Mesenteric fat pad (tissue), 1 donor: ENCODE data around the gene DCANP1. TPM values are rescaled to one million over a fixed set of nuclear protein-coding genes. Genes with fewer than 3 reads are reported as not detected.

ENCODE experiments used
- DNase-seq: peaks from one replicate; pipeline ENCODE4 v3.0.0-alpha.2; 2020; ENCODE audit warnings: low spot score
- total RNA-seq: library from RNA; stranded (reverse); fragmentation: NEBNext Ultra II Directional; extraction: Animal tissue kit (Norgen Biotek cat#: 25700); gene quantifications from one replicate; pipeline ENCODE4 v1.2.1, GENCODE V29; 2021
- donor health status: DM: yes; HTN: yes; CAD: no.

The DCANP1 gene
- total RNA-seq, 1 donor from 2014 or later: not detected

DNA sequence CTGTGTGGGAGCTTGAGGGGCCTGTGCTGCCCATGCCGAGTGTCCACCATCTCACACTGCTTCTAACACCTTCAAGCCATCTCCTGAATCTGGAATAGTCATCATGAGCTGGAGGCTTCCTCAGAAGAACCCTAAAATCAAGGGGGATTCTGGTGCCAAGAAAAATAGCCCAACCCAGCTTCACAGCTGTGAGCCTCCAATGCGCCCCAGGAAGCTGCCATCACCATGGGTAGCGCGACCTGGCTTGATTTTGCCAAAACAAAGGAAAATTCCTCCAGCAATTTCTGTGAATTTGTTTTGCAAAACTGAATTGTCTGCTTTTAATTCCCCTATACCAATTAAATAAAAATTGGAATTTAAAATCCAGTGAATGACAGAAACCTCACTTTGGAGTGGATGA, 11.2 kb upstream of the DCANP1 start:
- DNase-seq: no peak

DNA sequence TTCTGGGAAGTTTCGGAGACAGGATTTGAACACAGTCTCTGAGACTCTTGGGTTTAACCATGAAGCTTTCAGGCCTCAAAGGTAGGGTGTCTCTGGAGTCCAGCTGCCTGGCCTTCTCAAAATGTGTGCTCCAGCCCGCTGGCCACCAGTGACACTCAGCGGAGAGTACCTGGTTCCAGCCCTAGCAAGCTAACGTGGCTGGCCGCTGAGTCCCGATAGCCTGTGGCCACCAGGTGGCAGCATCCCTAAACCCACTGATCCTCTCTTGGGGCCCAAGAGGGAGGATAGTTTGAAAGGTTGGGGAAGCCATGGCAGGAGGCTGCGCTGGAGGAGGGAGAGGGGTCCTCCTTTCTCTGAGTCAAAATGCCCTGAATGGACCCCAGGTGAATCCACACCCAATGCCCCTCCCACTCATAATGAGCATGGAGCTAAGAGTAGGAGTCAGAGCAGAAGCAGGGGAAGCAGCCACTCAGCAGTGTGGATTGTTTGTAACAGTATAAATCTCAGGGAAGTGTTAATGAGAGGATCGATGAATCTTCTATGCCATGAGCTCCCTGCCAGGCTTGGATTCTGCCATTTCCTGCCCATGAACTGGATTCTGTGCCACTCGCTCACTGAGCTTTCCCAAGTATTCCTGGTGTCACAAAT, 10.4 kb upstream of the DCANP1 start:
- DNase-seq: peak; percentile 81

DNA sequence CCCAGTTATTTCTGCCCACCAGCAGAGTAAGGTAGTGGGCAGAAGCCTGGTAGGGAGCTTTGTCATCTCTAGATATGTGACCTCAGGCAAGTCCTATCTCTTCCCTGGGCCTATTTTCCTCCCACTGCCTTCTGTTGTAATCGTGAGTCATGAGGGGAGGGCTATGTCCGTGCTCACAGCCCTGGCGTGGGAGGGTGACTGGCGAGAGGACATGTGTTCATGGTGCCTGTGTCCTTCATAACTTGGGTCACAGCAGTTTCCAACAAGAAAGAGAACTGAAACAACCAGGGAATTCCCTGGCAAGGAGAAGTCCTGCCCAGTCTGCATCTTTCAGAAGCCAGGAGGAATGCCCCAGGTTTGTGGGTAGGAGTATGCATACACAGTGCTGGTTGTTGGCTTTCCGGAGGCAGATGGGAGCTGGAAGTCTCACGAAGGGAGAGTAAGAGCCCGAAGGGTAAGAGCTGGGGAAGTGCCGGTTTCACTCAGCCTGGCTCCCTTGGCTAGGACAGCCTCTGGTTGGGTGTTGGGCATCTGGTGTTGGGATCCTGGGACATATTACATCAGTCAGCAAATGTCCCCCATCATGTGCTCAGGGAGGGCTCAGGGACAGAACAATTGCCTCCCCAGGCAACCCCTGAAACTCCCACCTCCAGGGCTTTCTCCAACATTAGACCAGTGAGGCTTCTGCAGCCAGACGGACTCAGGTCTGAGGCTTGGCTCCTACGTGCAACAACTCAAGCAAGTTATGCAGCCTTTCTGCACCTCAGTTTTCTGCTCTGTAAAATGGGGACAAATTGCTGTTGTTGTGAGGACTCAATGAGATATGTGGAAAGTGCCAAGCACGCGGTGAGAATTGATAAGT, 9.3 kb upstream of the DCANP1 start:
- peak; percentile 77 for DNase-seq

GRCh38 chr5:135455876-135456237, 8.7 kb upstream of the DCANP1 start:
- DNase-seq: peak; percentile 67

- peak; percentile 45 for DNase-seq
These were observed 7.8 kb upstream of the DCANP1 start for GRCh38 chr5:135454946-135455345.

GRCh38 chr5:135453613-135454012, 6.5 kb upstream of the DCANP1 start:
- no peak for DNase-seq

DNA sequence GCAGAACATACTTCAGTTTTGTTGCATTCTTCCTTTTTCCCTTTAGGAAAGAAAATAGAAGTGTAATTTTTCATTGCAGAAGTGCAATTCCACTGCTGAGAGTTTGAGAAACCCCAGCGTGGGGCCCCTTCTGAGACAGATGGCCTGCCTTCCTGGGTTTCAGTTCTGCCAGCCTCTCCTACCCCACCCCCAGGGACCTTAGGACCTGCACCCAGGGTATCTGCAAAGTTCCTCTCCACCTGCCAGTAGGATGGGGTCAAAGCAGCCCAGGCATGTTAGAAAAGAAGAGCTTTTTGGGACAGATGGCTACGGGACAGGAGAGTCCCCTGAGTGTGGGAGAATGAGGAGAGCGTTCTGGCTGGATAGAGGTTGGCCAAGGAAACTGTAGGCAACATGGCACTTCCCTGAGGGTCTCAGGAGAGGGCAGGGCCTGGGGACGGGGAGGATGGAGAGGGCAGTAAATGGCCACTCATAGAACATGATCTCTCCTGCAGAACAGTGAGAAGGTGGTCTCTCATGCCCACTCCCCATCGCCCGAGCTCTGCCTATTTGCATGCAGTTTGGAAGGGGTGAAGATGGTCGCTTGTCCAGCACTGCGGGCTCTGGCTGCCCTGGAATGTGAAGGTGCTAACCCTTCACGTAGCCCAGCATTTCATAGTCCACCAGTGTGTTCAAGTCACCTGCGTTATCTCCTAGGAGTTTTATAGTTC, 5.3 kb upstream of the DCANP1 start, which contains the start of gene TIFAB:
Gene TIFAB (minus strand): TSS at position 31 of the 710 bp plus-strand sequence. CDS start 2,412 bp downstream, outside the sequence.
- DNase-seq: peak; percentile 81

DNA sequence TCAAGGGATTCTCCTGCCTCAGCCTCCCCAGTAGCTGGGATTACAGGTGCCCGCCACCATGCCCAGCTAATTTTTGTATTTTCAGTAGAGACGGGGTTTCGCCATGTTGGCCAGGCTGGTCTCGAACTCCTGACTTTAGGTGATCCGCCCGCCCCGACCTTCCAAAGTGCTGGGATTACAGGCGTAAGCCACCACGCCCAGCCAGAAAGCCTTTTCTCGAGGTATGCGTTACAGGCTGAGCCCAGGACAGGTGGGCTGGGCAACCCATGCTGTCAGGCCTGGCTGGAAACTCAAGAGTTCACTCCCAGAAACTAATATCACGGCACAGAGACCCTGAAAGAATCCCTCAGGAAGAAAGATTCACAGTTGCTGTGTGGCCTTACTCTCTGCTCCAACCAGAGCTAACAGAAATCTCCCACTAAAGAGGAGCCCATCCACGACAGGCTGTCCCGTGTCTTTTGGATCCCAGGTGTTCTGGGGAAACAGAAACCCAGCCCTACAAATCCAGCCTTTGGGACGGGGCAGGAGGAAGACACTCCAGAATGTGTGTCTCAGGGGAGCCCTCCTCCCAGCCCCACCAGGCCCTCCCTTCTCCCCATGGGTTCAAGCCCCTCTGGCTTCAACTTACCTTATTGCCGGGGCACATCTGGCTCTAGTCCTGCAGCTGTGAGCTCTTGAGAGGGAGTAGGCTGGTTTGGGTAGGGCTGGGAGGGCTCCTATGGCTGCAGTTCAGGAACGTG, 4.6 kb upstream of the DCANP1 start:
- peak; percentile 59 for DNase-seq

GRCh38 chr5:135450952-135451351, 3.8 kb upstream of the DCANP1 start:
- peak; percentile 53 for DNase-seq

DNA sequence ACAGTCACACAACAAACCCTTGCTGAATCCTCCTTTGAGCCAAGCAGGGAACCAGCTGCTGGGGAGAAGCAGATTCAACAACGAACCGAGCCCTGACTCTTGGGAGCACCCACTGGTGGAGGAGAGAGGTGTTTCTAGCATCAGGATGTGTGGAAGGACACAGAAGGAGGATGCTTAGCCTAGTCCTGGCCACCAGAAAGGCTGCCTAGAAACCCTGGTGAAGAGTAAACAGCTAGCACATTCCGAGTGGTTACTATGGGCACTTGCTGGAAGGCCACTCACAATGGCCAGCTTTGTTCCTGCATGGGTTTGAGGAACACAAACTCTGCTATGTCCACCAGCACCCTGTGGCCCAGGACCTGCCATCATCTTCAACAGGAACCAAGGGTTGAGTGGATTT, 3.2 kb upstream of the DCANP1 start:
- DNase-seq: peak; percentile 68

DNA sequence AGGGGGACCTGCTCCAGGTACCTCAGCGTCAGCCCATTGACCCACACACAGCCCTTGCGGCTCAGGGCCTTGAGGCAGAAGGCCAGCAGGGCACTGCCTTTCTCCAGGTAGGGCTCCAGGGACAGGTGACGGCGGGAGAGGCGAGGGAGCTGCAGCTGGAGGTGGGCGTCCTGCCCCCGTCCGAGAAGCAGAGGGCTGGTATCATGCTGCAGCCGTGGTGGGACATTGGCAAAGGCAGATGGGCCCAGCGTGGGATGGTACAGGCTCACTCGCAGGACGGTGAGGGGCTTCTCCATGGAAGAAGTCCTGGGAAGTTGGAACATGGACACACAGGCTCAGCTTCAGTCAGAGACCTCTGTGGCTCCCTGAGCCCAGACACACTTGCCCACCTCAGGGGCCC, 2.5 kb upstream of the DCANP1 start:
- peak; percentile 78 for DNase-seq

DNA sequence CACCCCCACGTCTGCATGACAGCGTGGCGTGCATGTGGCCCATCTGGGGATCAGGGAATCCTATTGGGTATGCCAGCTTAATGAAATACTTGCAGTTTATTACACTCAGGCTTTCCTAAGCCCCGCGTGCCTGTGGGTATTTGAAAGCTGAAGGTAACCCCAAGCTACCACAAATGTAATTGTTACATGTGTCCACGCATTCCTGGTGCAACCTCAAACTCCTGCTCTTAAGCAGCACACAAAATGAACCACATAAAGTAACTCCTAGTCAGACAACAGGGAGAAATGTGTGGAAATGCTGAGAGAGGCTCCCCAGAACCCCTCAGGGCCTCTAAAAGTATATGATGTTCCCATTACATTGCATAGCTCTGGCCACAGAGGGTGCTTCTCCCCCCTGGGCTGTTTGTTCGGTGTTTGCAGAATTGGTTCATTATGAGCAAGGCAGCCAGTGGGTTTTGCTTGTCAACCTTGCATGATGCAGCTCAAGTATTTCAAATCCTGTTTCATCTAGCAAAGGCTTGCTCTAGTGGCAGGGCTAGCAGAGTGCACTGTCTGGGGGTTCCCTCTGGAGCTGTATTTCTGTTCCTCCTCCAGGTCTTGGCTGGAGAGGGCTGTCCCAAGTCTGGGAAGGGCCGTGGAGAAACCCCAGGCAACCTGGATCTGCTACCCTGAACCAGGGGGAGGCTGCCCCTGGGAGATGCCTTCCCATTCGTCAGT, 1.8 kb upstream of the DCANP1 start:
- peak; percentile 55 for DNase-seq

- peak; percentile 68 for DNase-seq
These were observed 1.1 kb upstream of the DCANP1 start for GRCh38 chr5:135448071-135448739.

DNA sequence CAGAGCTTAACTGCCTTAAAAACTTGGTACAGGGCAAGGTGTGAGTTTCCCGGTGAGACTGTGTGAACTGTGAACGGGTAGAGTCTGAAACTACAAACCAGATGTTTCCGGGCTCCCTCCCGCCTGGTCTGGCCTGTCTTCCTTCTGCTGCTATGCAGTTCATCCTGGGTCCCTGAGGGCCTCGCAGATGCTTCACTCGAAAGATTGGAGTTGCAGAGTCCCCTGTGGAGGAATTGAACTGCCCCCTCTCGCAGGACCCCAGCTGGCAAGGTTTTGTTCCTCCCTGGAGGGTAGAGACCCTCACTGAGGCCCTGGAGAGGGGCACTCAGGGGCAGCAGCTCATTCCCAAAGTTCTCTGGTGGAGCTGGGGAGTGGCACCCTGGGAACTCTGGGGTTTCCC, 533 bp downstream of the DCANP1 start:
- peak; percentile 77 for DNase-seq

- DNase-seq: no peak
These were observed 942 bp downstream of the DCANP1 start for GRCh38 chr5:135446206-135446605.

GRCh38 chr5:135445306-135445985, 1.7 kb downstream of the DCANP1 start:
- peak; percentile 85 for DNase-seq

DNA sequence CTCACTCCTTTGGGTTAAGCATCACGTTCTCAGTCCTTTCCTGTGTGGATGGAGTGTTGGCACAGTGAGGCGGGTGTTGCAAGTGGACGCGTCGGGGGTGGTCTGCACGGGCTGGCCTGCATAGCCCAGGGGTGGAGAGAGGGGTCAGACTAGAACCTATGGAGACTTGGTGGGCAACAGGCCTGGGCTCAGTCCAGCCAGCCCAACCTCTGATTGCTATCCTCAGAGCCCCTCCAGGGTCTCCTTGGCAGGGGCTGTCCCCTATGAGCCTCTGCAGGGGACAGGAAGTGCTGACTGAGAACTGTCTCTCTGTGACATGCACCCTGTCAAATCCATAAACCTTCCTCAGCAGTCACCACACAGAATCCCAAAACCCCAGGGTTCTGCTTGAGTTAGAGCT, 2.3 kb downstream of the DCANP1 start:
- DNase-seq: peak; percentile 55

- DNase-seq: peak; percentile 73
These were observed 2.8 kb downstream of the DCANP1 start for GRCh38 chr5:135444360-135444759.
